Measurements from ENCODE around the gene TAB2. TPM values are rescaled to one million over a fixed set of nuclear protein-coding genes. Genes with fewer than 3 reads are reported as not detected.

Gene TAB2
- total RNA-seq, 1 experiment from 2014 or later, result 56.7 TPM

GRCh38 chr6:149422581-149422980 lies 105.1 kb downstream of the TAB2 start:
- Histone ChIP-seq H3K27me3 (ENCODE audit: insufficient read depth, low read length) (peaks cover 4% of the 10 kb centered on the region; the same call in 1 of the 2 replicates), H2AFZ (ENCODE audit: low read depth, low read length, poor library complexity, severe bottlenecking) (no peak overlapping the region), H3K36me3 (ENCODE audit: control insufficient read depth in 1 of 2, insufficient read depth in 2 of 2, low read length in 2 of 2) (no peaks in the 10 kb centered on the region), H3K4me1 (ENCODE audit: control insufficient read depth in 1 of 2, insufficient read depth in 2 of 2, low read length in 2 of 2) (no peaks in the 10 kb centered on the region), H3K9me3 (ENCODE audit: control insufficient read depth in 1 of 2, insufficient read depth in 1 of 2, low read depth in 1 of 2, low read length in 2 of 2) (no peaks in the 10 kb centered on the region), H3K79me2 (ENCODE audit: insufficient read depth, low read length) (no peaks in the 10 kb centered on the region), H3K4me3 (replicated peaks in 1 of 2; ENCODE audit: low read depth in 1 of 2, low read length in 2 of 2) (no peak overlapping the region), H3K4me2 (ENCODE audit: low read length) (no peak overlapping the region), H4K20me1 (ENCODE audit: insufficient read depth) (no peaks in the 10 kb centered on the region), H3K9me2 (ENCODE audit: insufficient read depth) (no peaks in the 10 kb centered on the region), H3K27ac (ENCODE audit: low read depth, low read length) (no peak overlapping the region), H3K9ac (ENCODE audit: low read length) (no peak overlapping the region)
- RAD21 ChIA-PET (ENCODE audit: low non-redundant PET in 1 of 2, low total read pairs in 2 of 2, uncharacterized antibody in 2 of 2, unreplicated experiment in 2 of 2), result no interaction called here
- POLR2A ChIA-PET, result no interaction called here
- TF ChIP-seq EGR1 (IDR thresholded peaks at IDR 0.05; ENCODE audit: low read depth), result no peak
- TF ChIP-seq POLR2AphosphoS5 (IDR thresholded peaks at IDR 0.05; ENCODE audit: low read depth, low read length), result no peak
- TF ChIP-seq SRF (IDR thresholded peaks at IDR 0.05; ENCODE audit: low read depth), result no peak
- no peak for TF ChIP-seq CBX3 (IDR thresholded peaks at IDR 0.05; ENCODE audit: low read depth)
- no peak for TF ChIP-seq FOSL1 (IDR thresholded peaks at IDR 0.05; ENCODE audit: low read depth)
- TF ChIP-seq ATF3 (IDR thresholded peaks at IDR 0.05), result no peak
- no peak for TF ChIP-seq EZH2phosphoT487 (IDR thresholded peaks at IDR 0.05; ENCODE audit: borderline replicate concordance)
- no peak for TF ChIP-seq CEBPB (IDR thresholded peaks at IDR 0.05; ENCODE audit: low read depth)
- no peak for TF ChIP-seq YY1 (IDR thresholded peaks at IDR 0.05; ENCODE audit: extremely low read depth, insufficient replicate concordance, low read depth, low read length)
- TF ChIP-seq EZH2 (IDR thresholded peaks at IDR 0.05), result no peak
- no peak for TF ChIP-seq CTCF (IDR thresholded peaks at IDR 0.05 in 2 of 3, conservative IDR thresholded peaks at IDR 0.05 in 1 of 3; ENCODE audit: borderline replicate concordance in 1 of 3, insufficient read depth in 1 of 3, low read depth in 2 of 3, low read length in 2 of 3)
- no peak for TF ChIP-seq JUND (IDR thresholded peaks at IDR 0.05)
- TF ChIP-seq ELF1 (IDR thresholded peaks at IDR 0.05; ENCODE audit: borderline replicate concordance, low read depth), result no peak
- TF ChIP-seq POLR2A (IDR thresholded peaks at IDR 0.05; ENCODE audit: borderline replicate concordance, extremely low read depth, insufficient read depth, insufficient read length), result no peak
- no peak for TF ChIP-seq RAD21 (IDR thresholded peaks at IDR 0.05; ENCODE audit: low read depth)
- no peak for TF ChIP-seq TCF7L2 (IDR thresholded peaks at IDR 0.05; ENCODE audit: borderline replicate concordance, extremely low read depth, insufficient read depth, insufficient read length)
- no peak for TF ChIP-seq ZFX (IDR thresholded peaks at IDR 0.05)
- DNase-seq (ENCODE audit: low read depth, low spot score) (no peak), ATAC-seq (no peak)
- CTCF ChIA-PET, result no interaction called here
- no TSS peak for BruUV-seq (replicated peaks)
- intact Hi-C loops (cut with micrococcal nuclease), result no loop called here

All from HCT116 (cell line).